Activated T-helper 9 cell treated with anti-CD3 and anti-CD28 coated beads, Interleukin-2, amount 50 U/mL, for 16 hours (primary cell): ENCODE data around the gene HPCAL1.
A peak's percentile ranks its signal among the peaks of the same experiment; 100 is the strongest.

ENCODE experiments used
- DNase-seq: peaks from one replicate; pipeline ENCODE4 v3.0.0-alpha.2; 2020; ENCODE audit warnings: low read depth

Gene HPCAL1

GRCh38 chr2:10426726-10427617 lies 124.3 kb downstream of the HPCAL1 start:
- no peak for DNase-seq

- no peak for DNase-seq
Observed at GRCh38 chr2:10427618-10427949, 124.9 kb downstream of the HPCAL1 start.

GRCh38 chr2:10428355-10428754 lies 125.7 kb downstream of the HPCAL1 start:
- no peak for DNase-seq

GRCh38 chr2:10428924-10429323 lies 126.2 kb downstream of the HPCAL1 start:
- no peak for DNase-seq

- no peak for DNase-seq
Observed at GRCh38 chr2:10430886-10431622, 128.3 kb downstream of the HPCAL1 start.

GRCh38 chr2:10431797-10432196 lies 129.1 kb downstream of the HPCAL1 start:
- DNase-seq, result no peak

GRCh38 chr2:10432311-10433181 lies 129.8 kb downstream of the HPCAL1 start:
- DNase-seq, result no peak

- DNase-seq, result no peak
Observed at GRCh38 chr2:10433264-10433946, 130.7 kb downstream of the HPCAL1 start.

- no peak for DNase-seq
Observed at GRCh38 chr2:10433947-10434885, 131.5 kb downstream of the HPCAL1 start.

GRCh38 chr2:10434886-10435819 lies 132.4 kb downstream of the HPCAL1 start:
- DNase-seq, result peak; percentile 55

GRCh38 chr2:10435820-10436204 lies 133.1 kb downstream of the HPCAL1 start:
- no peak for DNase-seq

- no peak for DNase-seq
Observed at GRCh38 chr2:10436583-10437110, 133.9 kb downstream of the HPCAL1 start.

GRCh38 chr2:10437806-10438205 lies 135.1 kb downstream of the HPCAL1 start:
- DNase-seq, result no peak

- no peak for DNase-seq
Observed at GRCh38 chr2:10438688-10439087, 136.0 kb downstream of the HPCAL1 start.

GRCh38 chr2:10439185-10439879 lies 136.6 kb downstream of the HPCAL1 start:
- DNase-seq, result no peak

GRCh38 chr2:10439971-10440370 lies 137.3 kb downstream of the HPCAL1 start:
- no peak for DNase-seq

GRCh38 chr2:10440736-10441135 lies 138.0 kb downstream of the HPCAL1 start:
- DNase-seq, result no peak

- no peak for DNase-seq
Observed at GRCh38 chr2:10441948-10442347, 139.2 kb downstream of the HPCAL1 start.
